Esophagus squamous epithelium (tissue), 4 donors: ENCODE measurements around the gene PINLYP.

Experiments
- CTCF ChIP-seq, 6 experiments: fragments of 450-650 bp in 4 of 6; fragments of 200-600 bp in 2 of 6; sonication (generic) in 2 of 6; IDR thresholded peaks; one replicate each; pipeline ENCODE4 v1.5.1; 2016 to 2019; ENCODE audit warnings: antibody characterized with exemption in 6 of 6, mild to moderate bottlenecking in 4 of 6, moderate library complexity in 4 of 6
- POLR2A ChIP-seq, 4 donors: fragments of 450-650 bp; IDR thresholded peaks; one replicate each; pipeline ENCODE4 v1.6.1; 2017; ENCODE audit warnings: antibody characterized with exemption in 4 of 4, mild to moderate bottlenecking in 4 of 4, moderate library complexity in 3 of 4

- TF ChIP-seq CTCF (IDR thresholded peaks at IDR 0.05), result no peak
- no peak for TF ChIP-seq POLR2A (IDR thresholded peaks at IDR 0.05)
Observed at GRCh38 chr19:43563816-43564457, 11.7 kb upstream of the PINLYP start.
